Right renal cortex interstitium (tissue), 3 donors: ENCODE measurements around the gene BYSL. TPM values are rescaled to one million over a fixed set of nuclear protein-coding genes. Genes with fewer than 3 reads are reported as not detected.
"Not testable (repeated sequence)": the region's sequence is repeated elsewhere in the genome, so short reads cannot be mapped to it uniquely, and the experiment has no call there.

Source experiments
- DNase-seq, 3 donors: peaks; one replicate each; pipeline ENCODE4 v3.0.0-alpha.2; 2013; ENCODE audit warnings: low read depth in 3 of 3, low spot score in 2 of 3
- polyA plus RNA-seq, 3 donors: library from polyadenylated mRNA; unstranded; fragments of 120-200 nt; gene quantifications; one replicate each; pipeline ENCODE4 v1.2.1, GENCODE V29; 2013; ENCODE audit not compliant: insufficient read length in 3 of 3

BYSL gene
- polyA plus RNA-seq, 3 donors = 24.5 to 32.2 (median 31.9) TPM

DNA sequence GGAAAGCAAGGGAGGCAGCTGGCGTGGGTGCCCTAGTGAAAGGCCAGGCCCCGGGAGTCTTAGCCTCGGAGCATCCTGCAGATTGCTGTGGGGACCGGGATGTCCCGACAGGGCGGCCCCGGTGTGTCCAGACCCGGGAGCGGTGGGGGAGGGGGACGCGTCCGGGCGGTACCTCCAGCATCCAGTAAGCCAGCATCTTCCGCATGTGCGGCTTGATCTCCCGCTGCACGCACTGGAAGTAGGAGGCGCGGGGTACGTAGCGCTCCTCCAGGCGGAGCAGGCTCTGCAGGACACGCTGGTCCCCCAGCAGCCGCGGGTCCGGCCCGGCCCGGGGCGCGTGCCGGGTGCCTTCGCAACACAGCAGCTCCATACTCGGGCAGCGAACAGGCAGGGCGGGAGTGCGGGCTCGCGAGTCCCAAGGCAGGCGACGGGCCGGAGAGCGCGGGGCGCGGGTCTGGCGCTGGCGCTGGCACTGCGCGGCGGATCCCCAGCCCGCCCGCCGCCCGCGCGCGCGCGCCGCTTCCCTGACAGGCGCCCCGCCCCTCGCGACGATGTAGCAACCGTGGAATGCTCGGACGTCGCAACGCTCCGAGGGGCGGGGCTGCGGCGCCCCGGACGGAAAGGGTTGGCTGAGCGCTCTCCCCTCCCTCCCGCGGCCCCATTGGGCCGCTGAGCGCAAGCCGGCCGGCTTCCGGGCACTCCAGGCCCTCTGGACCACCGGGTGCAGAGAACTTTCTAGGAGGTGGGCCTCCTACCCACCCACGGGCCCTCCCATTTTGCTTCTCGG, 20.2 kb downstream of the BYSL start, which contains the start of gene CCND3:
Gene CCND3, minus strand, starts transcription at position 529 of the 787 bp plus-strand sequence. Its CDS starts 159 bp downstream, at position 370.
- peak; percentile 54 to 85 (median 72) for DNase-seq

DNA sequence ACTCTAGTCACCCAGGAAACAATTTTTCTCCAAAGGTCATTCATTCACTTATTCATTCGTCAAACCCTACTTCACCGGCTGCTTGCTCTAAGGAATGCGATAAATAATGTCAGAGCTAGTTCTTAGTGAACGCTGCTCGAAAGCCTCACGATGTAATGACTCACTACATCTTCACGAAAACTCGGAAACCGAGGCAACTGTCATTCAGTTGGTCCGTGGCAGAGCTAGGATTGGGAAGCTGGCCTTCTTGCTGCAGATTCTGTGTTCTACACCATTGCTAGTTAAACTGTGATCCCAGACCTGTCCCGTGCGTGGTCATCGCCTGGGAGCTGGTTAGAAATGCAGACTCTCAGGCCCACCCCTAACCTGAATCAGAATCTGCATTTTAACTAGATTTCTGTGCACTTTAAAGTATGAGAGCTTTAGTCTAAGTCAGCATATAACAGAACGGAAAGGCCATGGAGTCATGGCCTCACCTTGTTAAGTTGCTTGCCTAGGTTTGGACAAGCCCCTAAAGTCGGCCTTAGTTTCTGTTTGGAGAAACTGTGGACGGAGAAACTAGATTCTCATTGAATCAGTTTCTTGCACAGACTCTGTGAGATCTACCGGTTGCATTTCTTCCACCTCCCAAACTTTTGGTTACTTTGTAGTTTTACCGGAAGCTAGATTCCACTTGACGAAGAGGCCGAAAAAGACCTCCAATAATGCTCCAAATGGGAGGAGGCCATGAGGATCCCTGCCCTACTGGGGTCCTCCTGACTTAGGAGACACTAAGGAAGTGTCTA, 21.0 kb downstream of the BYSL start:
- DNase-seq = peak in 1 of 3 donors; percentile 52

DNA sequence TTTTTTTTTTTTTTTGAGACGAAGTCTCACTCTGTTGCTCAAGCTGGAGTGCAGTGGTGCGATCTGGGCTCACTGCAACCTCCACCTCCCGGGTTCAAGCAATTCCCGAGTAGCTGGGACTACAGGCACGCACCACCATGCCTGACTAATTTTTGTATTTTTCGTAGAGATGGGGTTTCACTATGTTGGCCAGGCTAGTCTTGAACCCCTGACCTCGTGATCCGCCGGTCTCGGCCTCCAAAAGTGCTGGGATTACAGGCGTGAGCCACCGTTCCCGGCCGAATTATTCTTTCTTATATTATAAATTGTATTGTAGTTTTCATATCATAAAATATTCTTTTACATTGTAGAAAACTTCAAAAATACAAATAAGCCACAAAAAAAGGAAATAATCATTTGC, 21.6 kb downstream of the BYSL start:
- DNase-seq = not testable (repeated sequence)

DNA sequence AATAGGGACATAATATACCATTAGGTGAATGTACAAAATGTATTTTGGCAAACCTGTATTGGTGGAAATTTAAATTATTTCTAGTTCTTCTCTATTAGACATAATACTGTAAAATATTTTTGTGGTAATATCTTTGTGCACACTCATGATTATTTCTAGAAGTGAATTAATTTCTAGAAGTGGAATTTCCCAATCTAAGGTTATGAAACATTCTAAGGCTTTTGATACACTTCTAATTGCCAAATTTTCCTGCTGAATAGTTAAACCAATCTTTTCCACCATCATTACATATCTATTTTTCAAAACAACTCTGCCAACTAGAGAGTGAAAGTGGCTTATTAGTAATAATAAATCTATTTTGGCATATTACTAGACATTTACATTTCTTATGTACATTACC, 22.2 kb downstream of the BYSL start:
- DNase-seq = no peak

DNA sequence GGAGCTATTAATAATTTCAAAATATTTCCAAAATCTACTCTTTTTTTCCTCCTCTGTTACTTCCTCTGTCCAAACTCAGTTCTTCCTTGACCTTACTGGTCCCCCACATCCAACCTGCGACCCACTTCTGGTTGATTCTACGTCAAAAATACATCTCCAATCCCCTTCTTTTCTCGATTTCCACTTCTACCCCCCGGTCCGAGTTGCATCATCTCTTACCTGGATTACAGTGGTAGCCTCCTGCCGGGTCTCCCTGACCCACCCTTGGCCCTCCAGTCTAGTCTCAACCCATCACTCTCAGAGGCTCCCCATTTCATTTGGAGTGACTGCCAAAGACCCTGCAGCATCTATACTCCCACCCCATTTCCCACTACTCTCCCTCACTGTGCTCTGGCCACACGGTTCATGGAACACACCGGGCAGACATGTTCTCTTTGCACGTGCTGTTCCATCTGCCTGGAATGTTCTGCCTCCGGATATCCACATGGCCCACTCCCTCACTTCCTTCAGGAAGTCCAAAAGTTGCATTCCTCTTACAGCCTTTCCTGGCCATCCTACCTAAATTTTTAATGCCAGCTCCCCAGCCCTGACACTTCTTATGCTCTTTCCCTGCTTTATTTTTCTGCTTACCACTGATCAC, 26.4 kb downstream of the BYSL start:
- no peak for DNase-seq

DNA sequence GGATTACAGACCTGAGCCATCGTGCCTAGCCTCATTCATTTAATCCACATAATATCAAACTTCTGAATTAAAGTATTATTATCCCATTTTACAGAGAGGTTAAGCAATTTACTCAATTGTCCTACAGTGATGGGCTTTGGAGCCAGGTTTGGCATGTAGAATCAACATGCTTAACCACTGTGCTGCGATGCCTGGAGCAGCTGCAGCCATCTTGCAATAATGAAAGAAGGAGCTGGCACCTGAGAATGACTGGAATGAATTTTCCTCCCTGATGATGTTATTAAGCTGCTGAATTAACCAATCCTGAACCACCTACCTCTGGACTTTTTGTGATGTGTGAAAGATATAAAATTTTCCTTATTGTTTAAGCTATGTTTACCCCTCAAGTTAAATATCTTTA, 33.4 kb downstream of the BYSL start:
- DNase-seq = no peak

DNA sequence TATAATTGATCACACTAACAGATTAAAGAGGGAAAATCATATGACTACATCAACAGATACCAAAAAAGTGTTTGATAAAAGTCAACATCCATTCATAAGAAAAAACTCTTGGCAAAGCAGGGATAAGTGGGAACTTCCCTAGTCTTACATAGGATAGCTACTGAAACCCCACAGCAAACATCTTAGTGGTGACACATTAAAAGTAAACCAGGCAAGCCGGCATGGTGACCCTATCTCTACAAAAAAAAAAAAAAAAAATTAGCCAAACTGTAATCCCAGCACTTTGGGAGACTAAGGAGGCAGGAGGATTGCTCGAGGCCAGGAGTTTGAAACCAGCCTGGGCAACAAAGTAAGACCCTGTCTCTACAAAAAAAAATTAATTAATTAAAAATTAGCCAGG, 34.1 kb downstream of the BYSL start:
- no peak for DNase-seq

DNA sequence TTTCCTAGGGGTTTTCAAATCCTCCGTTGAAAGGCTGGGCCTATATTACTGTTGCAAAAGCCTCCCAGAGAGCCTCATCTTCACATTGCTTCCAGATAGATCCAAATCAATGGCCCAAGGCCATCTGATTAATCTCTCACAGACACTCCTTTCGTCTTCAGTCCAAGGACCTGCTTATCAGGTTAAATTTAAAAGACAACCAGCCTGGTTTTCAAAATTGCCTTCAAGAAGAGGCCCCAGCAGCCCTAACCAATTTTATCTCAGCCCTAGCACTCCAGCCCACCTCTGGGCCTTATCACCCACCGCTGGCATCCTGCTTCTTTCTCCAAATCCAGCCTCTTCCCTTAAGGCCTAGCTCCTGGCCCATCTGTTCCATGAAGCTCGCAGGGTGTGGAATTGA, 35.8 kb downstream of the BYSL start:
- no peak for DNase-seq

DNA sequence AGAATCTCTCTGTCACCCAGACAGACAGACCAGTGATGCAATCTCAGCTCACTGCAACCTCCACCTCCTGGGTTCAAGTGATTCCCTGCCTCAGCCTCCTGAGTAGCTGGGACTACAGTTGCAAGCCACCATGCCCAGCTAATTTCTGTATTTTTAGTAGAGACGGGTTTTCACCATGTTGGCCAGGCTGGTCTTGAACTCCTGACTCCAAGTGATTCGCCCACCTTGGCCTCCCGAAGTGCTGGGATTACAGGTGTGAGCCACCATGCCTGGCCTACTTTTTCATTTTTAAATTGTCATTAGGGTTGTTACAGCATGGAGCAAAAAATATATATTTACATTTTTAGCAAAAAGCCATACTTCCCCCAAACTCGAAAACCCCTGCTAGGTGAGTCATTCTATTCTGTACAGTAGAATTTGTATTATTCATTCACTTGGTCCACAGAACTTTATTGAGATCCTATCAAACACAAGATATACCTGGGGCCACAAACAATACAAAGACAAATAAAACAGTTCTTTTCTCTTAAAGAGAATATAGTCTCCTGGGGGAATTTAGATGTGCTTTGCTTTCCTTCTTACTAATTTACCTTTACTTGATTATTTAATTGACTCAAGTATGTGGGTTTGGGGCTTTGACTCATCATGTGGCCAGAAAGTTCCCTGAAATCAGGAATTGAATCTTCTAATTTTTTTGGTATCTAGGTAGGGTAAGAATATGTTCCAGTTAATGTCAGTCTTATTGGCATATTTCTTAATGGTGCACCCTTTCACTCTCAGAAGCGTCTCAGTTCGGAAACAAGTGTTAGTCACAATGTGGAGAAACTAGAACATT, 36.9 kb downstream of the BYSL start:
- no peak for DNase-seq

DNA sequence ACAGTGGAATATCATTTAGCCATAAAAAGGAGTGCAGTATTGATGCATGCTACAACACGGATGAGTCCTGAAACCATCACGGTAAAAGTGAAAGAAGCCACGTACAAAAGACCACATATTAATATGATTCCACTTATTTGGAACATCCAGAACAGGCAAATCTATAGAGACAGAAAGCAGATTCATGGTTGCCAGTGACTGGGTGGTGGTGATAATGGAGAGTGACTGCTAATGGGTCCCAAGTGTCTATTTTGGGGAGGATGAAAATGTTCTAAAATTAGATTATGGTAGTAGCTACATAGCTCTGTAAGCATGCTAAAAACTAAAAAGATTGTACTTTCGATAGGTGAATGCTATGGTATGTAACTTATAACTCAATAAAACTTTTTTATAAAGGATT, 38.7 kb downstream of the BYSL start:
- no peak for DNase-seq

DNA sequence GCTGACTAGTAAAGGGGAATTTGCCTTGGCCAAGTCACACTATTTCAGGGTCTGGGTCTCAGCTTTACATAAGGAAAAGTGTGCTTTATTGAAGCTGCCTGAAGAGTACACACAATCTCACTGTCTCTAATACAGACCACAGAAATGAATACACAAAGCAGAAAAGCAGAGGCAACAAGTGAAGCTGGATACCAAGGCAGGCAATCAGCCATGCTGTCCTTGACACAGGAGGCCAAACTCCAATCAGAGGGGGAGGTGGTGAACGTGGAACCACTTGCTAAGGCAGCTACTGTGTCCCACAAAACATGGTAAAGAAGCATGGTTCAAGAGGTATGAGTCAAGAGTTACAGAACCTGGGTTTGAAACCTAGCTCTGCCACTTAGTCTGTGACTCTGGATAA, 42.1 kb downstream of the BYSL start:
- DNase-seq = no peak

DNA sequence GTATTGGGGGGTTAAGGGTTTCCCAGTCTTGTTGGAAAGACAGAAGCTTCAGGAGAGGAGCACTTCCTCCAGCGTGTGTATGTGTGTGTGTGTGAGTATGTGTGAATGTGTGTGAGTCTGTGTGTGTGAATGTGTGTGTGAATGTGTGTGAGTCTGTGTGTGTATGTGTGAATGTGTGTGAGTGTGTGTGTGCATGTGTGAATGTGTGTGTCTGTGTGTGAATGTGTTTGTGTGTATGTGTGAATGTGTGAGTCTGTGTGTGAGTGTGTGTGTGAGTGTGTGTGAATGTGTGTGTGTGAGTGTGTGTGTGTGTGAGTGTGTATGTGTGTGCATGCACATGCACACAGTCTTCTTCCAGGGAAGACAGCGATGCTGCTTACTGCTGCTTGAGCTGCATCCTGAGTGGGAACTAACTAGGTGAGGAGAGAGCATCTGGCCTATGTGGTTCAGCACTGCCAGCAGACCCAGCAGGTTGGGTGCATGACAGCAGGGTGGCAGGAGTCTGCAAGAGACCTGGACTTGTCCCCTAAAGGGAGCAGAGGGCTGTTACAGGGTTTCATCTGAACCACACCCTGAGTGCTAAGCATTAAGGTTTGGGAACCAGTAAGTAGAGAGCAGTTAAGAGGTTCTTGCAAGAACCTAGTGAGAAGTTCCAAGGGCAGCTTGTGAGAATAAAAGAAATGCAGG, 43.0 kb downstream of the BYSL start:
- DNase-seq = no peak

DNA sequence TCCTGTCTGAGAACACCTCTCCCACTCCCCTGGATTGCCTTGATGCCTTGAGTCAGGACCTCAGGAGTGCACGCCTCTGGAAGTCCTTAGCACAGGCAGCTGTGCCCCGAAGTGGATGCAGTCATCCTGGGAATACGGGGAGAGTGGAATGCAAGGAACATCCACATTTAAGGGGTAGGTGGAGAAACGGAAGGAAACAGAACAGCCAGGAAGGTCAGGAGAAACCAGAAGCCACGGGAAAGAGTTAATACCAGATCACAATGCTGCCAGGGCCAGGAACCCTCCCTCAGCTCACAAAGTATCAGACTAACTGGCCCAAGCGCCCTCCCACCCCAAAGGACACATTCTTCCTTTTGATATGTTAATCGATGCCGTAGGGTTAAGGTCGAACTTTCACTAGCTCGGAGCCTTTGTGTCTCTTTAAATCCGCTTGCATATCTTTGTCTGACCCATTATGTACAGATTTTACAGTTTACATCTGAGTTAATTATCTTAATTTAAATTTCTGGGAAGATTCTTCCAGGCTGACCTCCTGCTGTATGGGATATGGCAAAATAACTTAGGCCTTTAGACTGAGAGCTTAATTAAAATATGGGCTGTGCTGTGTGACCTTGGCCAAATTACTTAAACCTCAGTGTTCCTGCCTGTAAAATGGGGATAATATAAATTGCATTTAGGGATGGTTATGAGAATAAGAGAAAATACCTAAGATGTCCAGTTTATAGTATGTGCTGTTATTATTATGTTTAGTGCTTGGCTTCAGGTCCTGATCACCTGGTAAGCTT, 44.3 kb downstream of the BYSL start:
- no peak for DNase-seq

DNA sequence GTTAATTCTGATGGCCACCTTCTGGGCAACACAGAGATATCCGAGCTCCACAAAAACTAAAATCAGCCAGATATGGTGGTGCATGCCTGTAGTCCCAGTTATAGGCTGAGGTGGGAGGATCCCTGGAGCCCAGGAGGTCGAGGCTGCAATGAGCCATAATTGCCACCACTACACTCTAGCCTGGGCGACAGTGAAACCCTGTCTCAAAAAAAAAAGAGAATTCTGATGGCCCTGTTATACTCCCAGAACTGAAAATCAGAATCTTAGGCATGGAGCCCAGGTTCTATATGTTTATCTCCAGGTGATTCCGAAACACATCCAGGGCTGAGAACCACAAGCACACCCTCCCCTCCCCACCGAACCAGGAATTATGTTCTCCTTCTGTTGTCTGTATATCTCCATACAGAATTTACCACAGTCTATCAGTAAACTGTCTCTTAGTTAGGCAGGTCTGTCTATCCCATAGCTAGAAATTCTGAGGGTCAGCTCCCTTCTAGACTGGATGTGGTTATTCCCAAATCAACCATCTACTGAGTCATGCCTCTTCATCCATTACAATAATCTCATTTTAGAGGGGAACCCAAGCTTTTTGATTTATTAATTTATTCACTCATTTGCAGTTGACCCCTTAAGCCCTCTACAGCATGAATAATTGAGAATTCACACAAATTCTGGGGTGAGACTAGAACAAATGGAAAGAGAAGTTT, 45.1 kb downstream of the BYSL start:
- DNase-seq = no peak

DNA sequence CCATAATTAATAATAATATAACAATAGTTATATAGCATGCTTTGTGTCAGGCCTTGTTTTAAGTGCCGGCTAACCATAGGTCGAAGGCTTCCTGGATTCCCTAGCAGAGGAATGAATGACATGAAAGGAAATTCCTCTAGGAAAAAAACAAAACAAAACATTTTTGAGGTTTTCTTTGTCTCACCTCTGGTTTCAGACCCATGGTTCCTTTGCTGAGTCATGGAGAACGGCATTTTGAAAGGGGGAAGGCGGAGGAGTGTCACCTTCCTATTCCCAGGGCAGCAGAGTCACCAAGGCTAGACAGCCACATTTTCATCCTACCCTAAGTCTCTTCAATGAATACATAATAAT, 45.6 kb downstream of the BYSL start:
- no peak for DNase-seq

DNA sequence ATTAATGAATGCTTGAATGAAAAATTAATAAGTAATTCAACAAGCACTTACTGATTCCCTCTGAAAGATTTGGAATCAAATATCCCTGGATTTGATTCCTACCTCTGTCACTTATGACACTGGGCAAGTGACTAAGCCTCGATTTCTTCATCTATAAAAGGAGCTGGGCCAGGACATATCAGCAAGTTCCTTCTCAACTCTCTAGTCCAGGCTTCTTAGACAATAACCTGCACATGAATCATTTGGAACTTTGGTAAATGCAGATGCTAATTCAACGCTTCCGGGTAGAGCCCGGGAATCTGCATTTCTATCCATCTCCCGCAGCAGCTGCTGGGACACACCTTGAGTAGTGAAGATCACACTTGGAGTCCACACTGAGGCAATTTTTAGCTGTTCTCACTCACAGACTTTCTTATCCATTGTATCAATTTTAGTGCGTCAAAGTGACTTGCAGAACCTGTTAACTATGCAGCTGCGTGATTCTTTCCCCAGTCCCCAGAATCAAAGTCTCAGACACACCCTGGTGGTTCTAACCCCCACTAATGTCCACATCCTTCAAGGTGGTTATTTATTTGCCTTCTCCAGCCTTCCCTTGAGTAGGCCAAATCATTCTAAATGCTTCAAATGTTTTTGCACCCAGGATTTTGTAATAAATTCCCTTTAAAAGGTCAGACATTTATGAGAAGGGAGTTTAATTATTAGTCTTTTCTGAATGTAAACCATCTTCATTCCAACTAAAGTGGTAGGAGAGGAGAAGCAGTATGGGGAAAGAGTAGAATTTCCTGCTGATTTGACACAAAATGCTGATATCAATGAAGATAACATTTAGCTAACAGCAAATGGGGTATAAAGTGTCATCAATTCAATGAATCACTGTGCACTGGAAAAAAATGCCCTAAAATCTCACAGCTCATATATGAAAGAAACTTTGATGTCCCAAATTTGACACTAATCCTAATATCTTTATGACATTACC, 46.3 kb downstream of the BYSL start:
- no peak for DNase-seq

DNA sequence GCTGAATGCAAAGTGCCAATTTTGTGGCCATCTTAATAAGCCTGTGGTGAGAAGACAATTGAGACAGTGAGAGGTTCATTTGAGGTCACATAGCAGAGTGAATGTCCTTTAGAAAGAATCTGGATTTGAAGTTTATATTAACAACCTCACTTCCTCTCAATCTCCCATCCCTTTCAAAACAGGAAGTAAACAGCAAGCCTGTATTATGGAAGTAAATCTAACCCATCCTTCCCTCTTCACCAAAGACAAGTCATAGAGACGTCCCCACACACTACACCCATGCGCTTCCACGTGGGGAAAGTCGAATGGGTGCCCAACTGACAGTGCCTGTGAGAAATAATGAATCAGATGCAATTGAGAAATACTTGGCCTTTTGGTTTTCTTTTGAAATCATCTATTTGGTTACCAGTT, 49.1 kb downstream of the BYSL start:
- DNase-seq = no peak

DNA sequence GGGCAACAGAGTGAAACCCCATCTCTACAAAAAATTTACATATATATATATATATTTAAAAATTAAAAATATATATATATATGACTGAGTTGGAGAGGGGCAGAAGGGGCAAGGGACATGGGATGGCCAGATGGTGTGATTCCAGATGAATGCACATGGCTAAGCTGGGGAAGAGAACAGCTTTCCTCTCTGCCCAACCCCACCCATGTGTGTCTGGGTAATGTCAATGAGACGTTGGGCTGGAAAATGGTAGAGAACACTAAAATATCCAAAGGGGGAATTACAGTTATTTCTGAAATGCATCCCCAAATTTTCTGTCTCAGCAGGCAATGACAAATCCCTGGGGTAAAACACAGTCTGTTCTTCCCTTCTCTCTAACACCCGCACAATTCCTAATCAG, 51.5 kb downstream of the BYSL start:
- DNase-seq = no peak
